ENCODE results near the gene CYP3A7. TPM values are rescaled to one million over a fixed set of nuclear protein-coding genes. Genes with fewer than 3 reads are reported as not detected.

Gene CYP3A7
- polyA plus RNA-seq, 2 of the 4 experiments (the other 2 are of a cell fraction), result 0.14 to 0.16 TPM

DNA sequence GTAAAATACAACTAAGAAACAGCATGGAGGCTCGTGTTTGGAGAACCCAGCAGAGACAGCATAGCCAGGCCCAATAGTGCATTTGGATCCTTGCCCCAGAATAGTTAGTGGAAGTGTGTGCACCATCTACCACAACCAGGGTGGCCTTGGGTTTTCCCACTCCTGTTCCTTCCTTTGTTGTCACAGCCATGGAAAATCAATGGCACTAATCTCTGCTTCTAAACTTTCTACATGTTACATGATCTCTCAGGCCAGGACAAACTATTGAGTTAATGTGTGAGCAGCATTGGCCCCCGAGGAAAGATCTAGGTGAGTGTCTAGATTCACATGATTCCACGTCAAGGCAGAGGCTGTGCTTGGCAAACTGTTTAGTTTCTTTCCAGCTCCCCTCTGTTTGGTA is 2.0 kb downstream of the CYP3A7 start:
- ChIA-PET POLR2A (no interaction called here), CTCF (no interaction called here)
- DNase-seq (ENCODE audit: low read depth in 1 of 2, low spot score in 1 of 2), result no peak
- Histone ChIP-seq H3K4me3 (no peak overlapping the region), H3K4me1 (peaks cover 12% of the 10 kb centered on the region), H3K9me3 (no peaks in the 10 kb centered on the region), H3K27ac (no peak overlapping the region), H3K4me2 (no peak overlapping the region)
- no peak for ATAC-seq
- FAIRE-seq, result no peak
- TF ChIP-seq EP300 (IDR thresholded peaks at IDR 0.05) (no peak), HOXB13 (CRISPR knock-in tag; IDR thresholded peaks at IDR 0.05; ENCODE audit: low read depth) (no peak), MYC (IDR thresholded peaks at IDR 0.05; ENCODE audit: borderline replicate concordance, low read length) (no peak)
- TF ChIP-seq, protein P1, sequence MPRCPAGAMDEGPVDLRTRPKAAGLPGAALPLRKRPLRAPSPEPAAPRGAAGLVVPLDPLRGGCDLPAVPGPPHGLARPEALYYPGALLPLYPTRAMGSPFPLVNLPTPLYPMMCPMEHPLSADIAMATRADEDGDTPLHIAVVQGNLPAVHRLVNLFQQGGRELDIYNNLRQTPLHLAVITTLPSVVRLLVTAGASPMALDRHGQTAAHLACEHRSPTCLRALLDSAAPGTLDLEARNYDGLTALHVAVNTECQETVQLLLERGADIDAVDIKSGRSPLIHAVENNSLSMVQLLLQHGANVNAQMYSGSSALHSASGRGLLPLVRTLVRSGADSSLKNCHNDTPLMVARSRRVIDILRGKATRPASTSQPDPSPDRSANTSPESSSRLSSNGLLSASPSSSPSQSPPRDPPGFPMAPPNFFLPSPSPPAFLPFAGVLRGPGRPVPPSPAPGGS (IDR thresholded peaks at IDR 0.05), result no peak
- 49% methylated on average over 3 of the region's 3 CpGs for WGBS (ENCODE audit: missing lambda C conversion rate)

DNA sequence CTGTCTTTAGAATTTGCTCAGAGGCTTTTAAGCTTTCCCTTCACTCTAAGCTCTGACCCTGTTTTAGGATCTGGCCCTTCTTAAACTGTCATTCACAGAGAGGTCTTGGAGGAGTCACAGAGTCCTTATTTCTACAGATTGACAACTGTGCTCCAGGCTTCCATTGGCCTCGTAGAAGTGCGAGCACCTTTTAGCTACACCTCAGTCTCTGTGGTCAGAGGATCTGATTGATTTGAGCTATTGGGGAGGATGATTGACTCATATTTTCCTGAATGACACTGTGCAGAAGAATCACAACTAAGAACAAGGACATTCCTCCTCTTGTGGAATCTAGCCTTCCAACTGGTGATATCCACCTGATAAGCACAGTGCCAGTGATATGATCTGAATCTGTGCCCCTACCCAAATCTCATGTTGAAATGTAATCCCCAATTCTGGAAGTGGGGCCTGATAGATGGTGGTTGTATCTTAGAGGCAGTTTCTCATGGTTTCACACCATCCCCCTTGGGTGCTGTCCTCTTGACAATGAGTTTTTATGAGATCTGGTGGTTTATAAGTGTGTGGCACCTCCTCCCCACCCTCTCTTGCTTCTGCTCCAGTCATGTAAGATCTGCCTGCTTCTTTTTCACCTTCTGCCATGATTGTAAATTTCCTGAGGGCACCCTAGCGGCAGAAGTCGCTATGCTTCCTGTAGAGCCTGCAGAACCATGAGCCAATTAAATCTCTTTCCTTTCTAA is 3.2 kb downstream of the CYP3A7 start:
- WGBS (ENCODE audit: missing lambda C conversion rate), result 96% methylated on average over 4 of the region's 4 CpGs
- CTCF ChIA-PET, result no interaction called here
- Histone ChIP-seq H3K27ac (no peak overlapping the region), H3K4me2 (no peak overlapping the region), H3K9me3 (no peaks in the 10 kb centered on the region), H3K4me1 (peaks cover 12% of the 10 kb centered on the region), H3K4me3 (no peak overlapping the region)
- no peak for FAIRE-seq
- TF ChIP-seq JUN (IDR thresholded peaks at IDR 0.05), result no peak
- TF ChIP-seq JUNB (IDR thresholded peaks at IDR 0.05), result no peak
- no peak for TF ChIP-seq CHD2 (IDR thresholded peaks at IDR 0.05; ENCODE audit: low read length, partially characterized antibody)
- no peak for TF ChIP-seq ZSCAN20 (CRISPR knock-in tag; IDR thresholded peaks at IDR 0.05)
- TF ChIP-seq, protein P2, sequence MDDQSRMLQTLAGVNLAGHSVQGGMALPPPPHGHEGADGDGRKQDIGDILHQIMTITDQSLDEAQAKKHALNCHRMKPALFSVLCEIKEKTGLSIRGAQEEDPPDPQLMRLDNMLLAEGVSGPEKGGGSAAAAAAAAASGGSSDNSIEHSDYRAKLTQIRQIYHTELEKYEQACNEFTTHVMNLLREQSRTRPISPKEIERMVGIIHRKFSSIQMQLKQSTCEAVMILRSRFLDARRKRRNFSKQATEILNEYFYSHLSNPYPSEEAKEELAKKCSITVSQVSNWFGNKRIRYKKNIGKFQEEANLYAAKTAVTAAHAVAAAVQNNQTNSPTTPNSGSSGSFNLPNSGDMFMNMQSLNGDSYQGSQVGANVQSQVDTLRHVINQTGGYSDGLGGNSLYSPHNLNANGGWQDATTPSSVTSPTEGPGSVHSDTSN (IDR thresholded peaks at IDR 0.05), result no peak
- ATAC-seq, result no peak
- no peak for DNase-seq (ENCODE audit: low read depth in 1 of 2, low spot score in 1 of 2)
- POLR2A ChIA-PET, result no interaction called here

DNA sequence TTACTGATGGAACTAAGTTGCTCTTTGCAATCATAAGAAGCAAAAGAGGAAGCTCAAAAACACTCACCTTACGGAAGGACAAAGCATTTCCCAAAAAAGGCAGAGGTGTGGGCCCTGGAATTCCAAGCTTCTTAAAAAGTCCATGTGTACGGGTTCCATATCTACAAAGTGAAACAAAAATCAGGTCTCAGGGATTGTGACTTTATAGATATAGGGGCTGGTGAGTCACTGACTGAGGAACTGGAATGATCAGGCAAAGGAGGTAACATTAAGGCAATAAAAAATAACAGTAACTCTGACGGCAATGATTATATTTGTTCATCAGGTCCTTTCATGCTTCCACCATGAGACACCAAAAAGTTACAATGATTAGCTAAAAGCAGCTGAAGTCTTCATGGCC is 4.0 kb downstream of the CYP3A7 start:
- H3K4me1 ChIP-seq, result peaks cover 12% of the 10 kb centered on the region
- CTCF ChIA-PET, result no interaction called here
- TF ChIP-seq RCOR1 (IDR thresholded peaks at IDR 0.05; ENCODE audit: low read depth, low read length) (no peak), ZNF302 (CRISPR knock-in tag; IDR thresholded peaks at IDR 0.05) (no peak), RFX5 (IDR thresholded peaks at IDR 0.05) (no peak), ZSCAN20 (CRISPR knock-in tag; IDR thresholded peaks at IDR 0.05) (no peak), SREBF2 (IDR thresholded peaks at IDR 0.05) (no peak), FOSL2 (IDR thresholded peaks at IDR 0.05) (no peak), FOSL2 (CRISPR knock-in tag; IDR thresholded peaks at IDR 0.05) (no peak)
- TF ChIP-seq, protein P2 (IDR thresholded peaks at IDR 0.05), result no peak
- TF ChIP-seq, protein P3, sequence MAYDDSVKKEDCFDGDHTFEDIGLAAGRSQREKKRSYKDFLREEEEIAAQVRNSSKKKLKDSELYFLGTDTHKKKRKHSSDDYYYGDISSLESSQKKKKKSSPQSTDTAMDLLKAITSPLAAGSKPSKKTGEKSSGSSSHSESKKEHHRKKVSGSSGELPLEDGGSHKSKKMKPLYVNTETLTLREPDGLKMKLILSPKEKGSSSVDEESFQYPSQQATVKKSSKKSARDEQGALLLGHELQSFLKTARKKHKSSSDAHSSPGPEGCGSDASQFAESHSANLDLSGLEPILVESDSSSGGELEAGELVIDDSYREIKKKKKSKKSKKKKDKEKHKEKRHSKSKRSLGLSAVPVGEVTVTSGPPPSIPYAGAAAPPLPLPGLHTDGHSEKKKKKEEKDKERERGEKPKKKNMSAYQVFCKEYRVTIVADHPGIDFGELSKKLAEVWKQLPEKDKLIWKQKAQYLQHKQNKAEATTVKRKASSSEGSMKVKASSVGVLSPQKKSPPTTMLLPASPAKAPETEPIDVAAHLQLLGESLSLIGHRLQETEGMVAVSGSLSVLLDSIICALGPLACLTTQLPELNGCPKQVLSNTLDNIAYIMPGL (CRISPR knock-in tag; IDR thresholded peaks at IDR 0.05; ENCODE audit: borderline replicate concordance), result no peak
- DNase-seq (ENCODE audit: low read depth in 1 of 2, low spot score in 1 of 2), result no peak
- no peaks in the 10 kb centered on the region for H3K9me3 ChIP-seq
- no peak overlapping the region for H3K4me2 ChIP-seq
- no peak overlapping the region for H3K4me3 ChIP-seq
- WGBS (ENCODE audit: missing lambda C conversion rate), result 85% methylated on average over 3 of the region's 3 CpGs
- no peak for ATAC-seq
- H3K27ac ChIP-seq, result no peak overlapping the region
- POLR2A ChIA-PET, result no interaction called here
- FAIRE-seq, result no peak

Measured in A549 (cell line).